IMR-90 (cell line): ENCODE results near the gene TNS1. TPM values are rescaled to one million over a fixed set of nuclear protein-coding genes. Genes with fewer than 3 reads are reported as not detected.

Experiments used
- ATAC-seq: fragments of 200-7000 bp; cut with Tn5 transposase; 2 replicates; pipeline ENCODE4 v1.9.1; 2020; ENCODE audit warnings: low read depth, mild to moderate bottlenecking, moderate library complexity
- BruUV-seq: library from RNA; stranded (reverse); fragments of 400-500 nt; replicated peaks from 2 replicates; lab custom pipeline; 2021; lab: Mats Ljungman, UMichigan
- CTCF ChIA-PET: fragments of 300-600 bp; formaldehyde crosslinking; extraction: SDS; loops from one replicate; lab custom pipeline; 2021; ENCODE audit warnings: antibody characterized with exemption; lab: Yijun Ruan, JAX
- POLR2A ChIA-PET: fragments of 300-600 bp; sonication (Branson Sonifier 250); formaldehyde crosslinking; loops from one replicate; lab custom pipeline; 2022; ENCODE audit warnings: antibody characterized with exemption; ENCODE audit not compliant: unreplicated experiment; lab: Charles Lee
- DNase-seq: peaks from one replicate; pipeline ENCODE4 v3.0.0; 2013
- H2AFZ ChIP-seq: replicated peaks from 2 replicates; pipeline ENCODE3; 2013; ENCODE audit warnings: low read length, mild to moderate bottlenecking; ENCODE audit not compliant: poor library complexity
- H2AK5ac ChIP-seq: 2 replicates; pipeline ENCODE4 v1.6.1; 2013; ENCODE audit warnings: low read depth, low read length, inconsistent platforms
- H2AK9ac ChIP-seq: replicated peaks from 2 replicates; pipeline ENCODE3; 2013; ENCODE audit warnings: mild to moderate bottlenecking, low read depth, low read length, moderate library complexity; ENCODE audit not compliant: poor library complexity
- H2BK120ac ChIP-seq: 2 replicates; pipeline ENCODE4 v1.6.1; 2013; ENCODE audit warnings: low read depth, low read length, inconsistent platforms
- H2BK15ac ChIP-seq: 3 replicates; pipeline ENCODE4 v1.6.1; 2013; ENCODE audit warnings: low read depth, low read length, inconsistent platforms
- H2BK20ac ChIP-seq: 2 replicates; pipeline ENCODE4 v1.6.1; 2013; ENCODE audit warnings: low read depth, mild to moderate bottlenecking, inconsistent platforms, low read length, moderate library complexity
- H2BK5ac ChIP-seq: 2 replicates; pipeline ENCODE4 v1.6.1; 2013; ENCODE audit warnings: mild to moderate bottlenecking, low read depth, low read length, inconsistent platforms; ENCODE audit not compliant: poor library complexity, severe bottlenecking
- H3K14ac ChIP-seq: replicated peaks from 2 replicates; pipeline ENCODE4 v1.6.1; 2013; ENCODE audit warnings: low read depth, low read length, inconsistent platforms
- H3K18ac ChIP-seq: 2 replicates; pipeline ENCODE4 v1.6.1; 2013; ENCODE audit warnings: low read depth, low read length, control low read depth
- H3K23ac ChIP-seq: 2 replicates; pipeline ENCODE4 v1.6.1; 2013; ENCODE audit warnings: low read depth, low read length, inconsistent platforms
- H3K27ac ChIP-seq: 2 replicates; pipeline ENCODE4 v1.5.1; 2013; ENCODE audit warnings: mild to moderate bottlenecking, control low read depth, low read length; ENCODE audit not compliant: insufficient read depth
- H3K27me3 ChIP-seq: 2 replicates; pipeline ENCODE4 v1.6.1; 2013; ENCODE audit warnings: low read length; ENCODE audit not compliant: control insufficient read depth, insufficient read depth
- H3K36me3 ChIP-seq: 2 replicates; pipeline ENCODE4 v1.6.1; 2013; ENCODE audit warnings: low read length, mixed read lengths; ENCODE audit not compliant: control insufficient read depth, insufficient read depth
- H3K4ac ChIP-seq: 2 replicates; pipeline ENCODE4 v1.6.1; 2013; ENCODE audit warnings: low read depth, low read length, inconsistent platforms
- H3K4me1 ChIP-seq: 2 replicates; pipeline ENCODE4 v1.6.1; 2013; ENCODE audit warnings: low read length, mixed read lengths; ENCODE audit not compliant: control insufficient read depth, insufficient read depth
- H3K4me2 ChIP-seq: 2 replicates; pipeline ENCODE4 v1.6.1; 2013; ENCODE audit warnings: low read depth, mild to moderate bottlenecking, control low read depth, low read length, moderate library complexity
- H3K4me3 ChIP-seq: 2 replicates; pipeline ENCODE4 v1.5.1; 2013; ENCODE audit warnings: low read depth, mild to moderate bottlenecking, control low read depth, low read length, moderate library complexity; ENCODE audit not compliant: insufficient read depth
- H3K56ac ChIP-seq: 2 replicates; pipeline ENCODE4 v1.6.1; 2013; ENCODE audit warnings: low read length, inconsistent platforms; ENCODE audit not compliant: insufficient read depth; ENCODE audit errors: extremely low read depth
- H3K79me1 ChIP-seq, 2 experiments: 2 replicates each; pipeline ENCODE4 v1.6.1; 2013; ENCODE audit warnings: low read length in 2 of 2, inconsistent platforms in 1 of 2, low read depth in 1 of 2
- H3K9ac ChIP-seq: 2 replicates; pipeline ENCODE4 v1.6.1; 2013; ENCODE audit warnings: low read depth, low read length, control low read depth
- H3K9me1 ChIP-seq: 2 replicates; pipeline ENCODE4 v1.6.1; 2013; ENCODE audit warnings: low read length, inconsistent platforms; ENCODE audit not compliant: insufficient read depth
- H3K9me3 ChIP-seq: 2 replicates; pipeline ENCODE4 v1.6.1; 2013; ENCODE audit warnings: low read length; ENCODE audit not compliant: control insufficient read depth, insufficient read depth
- H4K20me1 ChIP-seq: 2 replicates; pipeline ENCODE4 v1.6.1; 2013; ENCODE audit warnings: low read length, inconsistent platforms; ENCODE audit not compliant: insufficient read depth
- H4K5ac ChIP-seq: 2 replicates; pipeline ENCODE4 v1.6.1; 2013; ENCODE audit warnings: mild to moderate bottlenecking, low read depth, low read length, control low read depth
- H4K8ac ChIP-seq, 2 experiments: 2 replicates each; pipeline ENCODE4 v1.6.1; 2013; ENCODE audit warnings: low read depth in 2 of 2, low read length in 2 of 2, control low read depth in 1 of 2, inconsistent platforms in 1 of 2
- H4K91ac ChIP-seq: 2 replicates; pipeline ENCODE4 v1.6.1; 2013; ENCODE audit warnings: low read depth, low read length, inconsistent platforms; ENCODE audit not compliant: insufficient read depth
- BHLHE40 ChIP-seq: fragments of 150-350 bp; IDR thresholded peaks from 2 replicates; pipeline ENCODE4 v1.6.1; 2016; ENCODE audit warnings: mild to moderate bottlenecking, low read depth, low read length
- CTCF ChIP-seq: conservative IDR thresholded peaks from 2 replicates; pipeline ENCODE4 v1.5.1; 2012; ENCODE audit warnings: mild to moderate bottlenecking, low read depth, low read length, improper control_type of control experiment
- ELK1 ChIP-seq: fragments of 150-350 bp; IDR thresholded peaks from 2 replicates; pipeline ENCODE4 v1.6.1; 2016; ENCODE audit warnings: low read depth, mild to moderate bottlenecking, low read length, moderate library complexity, borderline replicate concordance
- FOS ChIP-seq: fragments of 150-350 bp; IDR thresholded peaks from 2 replicates; pipeline ENCODE4 v1.6.1; 2016; ENCODE audit warnings: low read depth, low read length
- MAFK ChIP-seq: IDR thresholded peaks from 2 replicates; pipeline ENCODE4 v1.6.1; 2012; ENCODE audit warnings: low read depth, low read length, improper control_type of control experiment
- MXI1 ChIP-seq: IDR thresholded peaks from 2 replicates; pipeline ENCODE4 v1.6.1; 2012; ENCODE audit warnings: low read depth, mild to moderate bottlenecking, low read length, moderate library complexity, borderline replicate concordance
- RCOR1 ChIP-seq: IDR thresholded peaks from 2 replicates; pipeline ENCODE4 v1.6.1; 2012; ENCODE audit warnings: mild to moderate bottlenecking, low read length, improper control_type of control experiment; ENCODE audit not compliant: insufficient replicate concordance
- USF2 ChIP-seq: fragments of 150-350 bp; IDR thresholded peaks from 2 replicates; pipeline ENCODE4 v1.6.1; 2017; ENCODE audit warnings: mild to moderate bottlenecking, antibody characterized with exemption, low read length, low read depth
- WGBS, 2 experiments: methylation state at CpG; one replicate each; pipeline versions ENCODE4 v1.1.5 to v1.1.7; 2013; ENCODE audit warnings: missing lambda C conversion rate in 2 of 2; ENCODE audit not compliant: insufficient read length in 1 of 2; ENCODE audit errors: extremely low coverage in 2 of 2; 5-methylcytosine and 5-hydroxymethylcytosine counted together
- dilution Hi-C: fragments of 300-500 bp; cut with HindIII; formaldehyde crosslinking; loops from one replicate; pipeline ENCODE4 v1.14.3; 2018; ENCODE audit warnings: low sequenced_read_pairs; ENCODE audit not compliant: unreplicated experiment
- in situ Hi-C: fragments of 300-500 bp; cut with MboI; formaldehyde crosslinking; loops from 3 replicates; pipeline ENCODE4 v1.14.3; 2019; ENCODE audit warnings: low sequenced_read_pairs, inconsistent platforms, mixed read lengths
- intact Hi-C: fragments of 100-400 bp; cut with micrococcal nuclease; formaldehyde crosslinking; loops from 2 replicates; pipeline ENCODE4 v1.10.0; 2022
- polyA plus RNA-seq, 3 experiments: library from polyadenylated mRNA; depleted of rRNA; stranded (reverse); fragments of >200 nt; gene quantifications; 2 replicates each; pipeline ENCODE4 v1.2.3, GENCODE V29; 2012; ENCODE audit warnings: low replicate concordance in 1 of 3
- total RNA-seq: library from RNA; depleted of rRNA; stranded (reverse); fragments of >200 nt; gene quantifications from 2 replicates; pipeline ENCODE4 v1.2.3, GENCODE V29; 2012

The TNS1 gene
- total and polyA plus RNA-seq, 2 of the 4 experiments (the other 2 are of a cell fraction), result 41.1 to 45.2 TPM

GRCh38 chr2:217942731-217943335 is 60.0 kb downstream of the TNS1 start:
- H2AK9ac ChIP-seq, result peak overlapping the region; percentile 97
- DNase-seq (no peak), ATAC-seq (no peak)
- no peaks in the 10 kb centered on the region for H3K27me3 ChIP-seq
- dilution Hi-C loops, result no loop called here
- peak overlapping the region; percentile 43; the same call in 1 of the 2 replicates for H3K23ac ChIP-seq
- TF ChIP-seq MAFK (no peak), ELK1 (no peak), USF2 (no peak), CTCF (no peak), BHLHE40 (no peak), RCOR1 (no peak), MXI1 (no peak), FOS (no peak)
- peak overlapping the region; percentile 74 for H3K27ac ChIP-seq
- peak overlapping the region; percentile 43; the same call in 1 of the 2 replicates for H3K56ac ChIP-seq
- peak overlapping the region; percentile 63 for H3K4me3 ChIP-seq
- H2BK20ac ChIP-seq, result peak overlapping the region; percentile 24; the same call in 1 of the 2 replicates
- H3K14ac ChIP-seq, result peak overlapping the region; percentile 95
- peak overlapping the region; percentile 88 for H3K9ac ChIP-seq
- H3K9me1 ChIP-seq, result peaks cover 32% of the 10 kb centered on the region
- peak overlapping the region; percentile 86 for H2BK5ac ChIP-seq
- intact Hi-C loops, result loop anchor here (1.0 kb wide), 1 partner anchor 8 kb away; no protein-coding TSS in a partner anchor
- H3K4me2 ChIP-seq, result peak overlapping the region; percentile 84
- 0 out of 3 replicates have a peak overlapping the region, but pooled peaks have one; percentile 29 for H2BK15ac ChIP-seq
- POLR2A ChIA-PET, result no interaction called here
- CTCF ChIA-PET, result no interaction called here
- peaks cover 44% of the 10 kb centered on the region for H4K20me1 ChIP-seq
- H3K36me3 ChIP-seq, result peaks cover 4% of the 10 kb centered on the region; the same call in 1 of the 2 replicates
- H4K5ac ChIP-seq, result no peak overlapping the region
- H3K79me1 ChIP-seq, result peaks cover 5 to 76% of the 10 kb centered on the region in 2 experiments; a peak in 3 of 4 replicates
- 8% methylated on average over 2 of the region's 3 CpGs; no CpG with 5 or more reads in 1 of the 2 experiments for WGBS, 2 experiments
- peak overlapping the region; percentile 97 for H2AK5ac ChIP-seq
- H4K8ac ChIP-seq, result peak overlapping the region; percentile 2 to 57; a peak in 2 of 4 replicates
- in situ Hi-C loops, result no loop called here
- no peaks in the 10 kb centered on the region for H3K9me3 ChIP-seq
- H3K4ac ChIP-seq, result peak overlapping the region; percentile 94
- H3K4me1 ChIP-seq, result peaks cover 28% of the 10 kb centered on the region
- peak overlapping the region; percentile 71 for H2AFZ ChIP-seq
- H4K91ac ChIP-seq, result peak overlapping the region; percentile 55
- H3K18ac ChIP-seq, result peak overlapping the region; percentile 10; the same call in 1 of the 2 replicates
- BruUV-seq, result no TSS peak
- peak overlapping the region; percentile 53; the same call in 1 of the 2 replicates for H2BK120ac ChIP-seq
